GM10248 (cell line): Measurements from ENCODE around the gene GRID1.

Experiments
- CTCF ChIA-PET: fragments of 300-600 bp; sonication (Branson Sonifier 250); formaldehyde crosslinking; extraction: SDS; loops from one replicate; lab custom pipeline; 2021; ENCODE audit warnings: antibody characterized with exemption; lab: Yijun Ruan, JAX
- POLR2A ChIA-PET: fragments of 350-650 bp; sonication (Branson Sonifier 250); formaldehyde crosslinking; extraction: SDS; loops from one replicate; lab custom pipeline; 2020; ENCODE audit warnings: antibody characterized with exemption; lab: Yijun Ruan, JAX
- DNase-seq: peaks from one replicate; pipeline ENCODE4 v3.0.0; 2012; ENCODE audit errors: extremely low spot score
- TF ChIP-seq, protein P1 (sequence below): IDR thresholded peaks from 2 replicates; pipeline ENCODE4 v1.5.1; 2012; ENCODE audit warnings: mild to moderate bottlenecking, low read depth; ENCODE audit errors: extremely low read depth, missing control alignments, control extremely low read depth

GRID1 gene

GRCh38 chr10:86254526-86255174 is 111.9 kb downstream of the GRID1 start:
- DNase-seq: no peak
- TF ChIP-seq, protein P1, sequence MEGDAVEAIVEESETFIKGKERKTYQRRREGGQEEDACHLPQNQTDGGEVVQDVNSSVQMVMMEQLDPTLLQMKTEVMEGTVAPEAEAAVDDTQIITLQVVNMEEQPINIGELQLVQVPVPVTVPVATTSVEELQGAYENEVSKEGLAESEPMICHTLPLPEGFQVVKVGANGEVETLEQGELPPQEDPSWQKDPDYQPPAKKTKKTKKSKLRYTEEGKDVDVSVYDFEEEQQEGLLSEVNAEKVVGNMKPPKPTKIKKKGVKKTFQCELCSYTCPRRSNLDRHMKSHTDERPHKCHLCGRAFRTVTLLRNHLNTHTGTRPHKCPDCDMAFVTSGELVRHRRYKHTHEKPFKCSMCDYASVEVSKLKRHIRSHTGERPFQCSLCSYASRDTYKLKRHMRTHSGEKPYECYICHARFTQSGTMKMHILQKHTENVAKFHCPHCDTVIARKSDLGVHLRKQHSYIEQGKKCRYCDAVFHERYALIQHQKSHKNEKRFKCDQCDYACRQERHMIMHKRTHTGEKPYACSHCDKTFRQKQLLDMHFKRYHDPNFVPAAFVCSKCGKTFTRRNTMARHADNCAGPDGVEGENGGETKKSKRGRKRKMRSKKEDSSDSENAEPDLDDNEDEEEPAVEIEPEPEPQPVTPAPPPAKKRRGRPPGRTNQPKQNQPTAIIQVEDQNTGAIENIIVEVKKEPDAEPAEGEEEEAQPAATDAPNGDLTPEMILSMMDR: no peak
- POLR2A ChIA-PET: no interaction called here
- CTCF ChIA-PET: interaction anchor here (1.2 kb wide), 1 partner anchor 154 kb away, joined by 3 read pairs; no protein-coding TSS in a partner anchor

GRCh38 chr10:86254081-86254480 is 112.5 kb downstream of the GRID1 start:
- POLR2A ChIA-PET: no interaction called here
- CTCF ChIA-PET: interaction anchor here (1.2 kb wide), 2 partner anchors 11 to 153 kb away, joined by 3 read pairs; no protein-coding TSS in a partner anchor

DNA sequence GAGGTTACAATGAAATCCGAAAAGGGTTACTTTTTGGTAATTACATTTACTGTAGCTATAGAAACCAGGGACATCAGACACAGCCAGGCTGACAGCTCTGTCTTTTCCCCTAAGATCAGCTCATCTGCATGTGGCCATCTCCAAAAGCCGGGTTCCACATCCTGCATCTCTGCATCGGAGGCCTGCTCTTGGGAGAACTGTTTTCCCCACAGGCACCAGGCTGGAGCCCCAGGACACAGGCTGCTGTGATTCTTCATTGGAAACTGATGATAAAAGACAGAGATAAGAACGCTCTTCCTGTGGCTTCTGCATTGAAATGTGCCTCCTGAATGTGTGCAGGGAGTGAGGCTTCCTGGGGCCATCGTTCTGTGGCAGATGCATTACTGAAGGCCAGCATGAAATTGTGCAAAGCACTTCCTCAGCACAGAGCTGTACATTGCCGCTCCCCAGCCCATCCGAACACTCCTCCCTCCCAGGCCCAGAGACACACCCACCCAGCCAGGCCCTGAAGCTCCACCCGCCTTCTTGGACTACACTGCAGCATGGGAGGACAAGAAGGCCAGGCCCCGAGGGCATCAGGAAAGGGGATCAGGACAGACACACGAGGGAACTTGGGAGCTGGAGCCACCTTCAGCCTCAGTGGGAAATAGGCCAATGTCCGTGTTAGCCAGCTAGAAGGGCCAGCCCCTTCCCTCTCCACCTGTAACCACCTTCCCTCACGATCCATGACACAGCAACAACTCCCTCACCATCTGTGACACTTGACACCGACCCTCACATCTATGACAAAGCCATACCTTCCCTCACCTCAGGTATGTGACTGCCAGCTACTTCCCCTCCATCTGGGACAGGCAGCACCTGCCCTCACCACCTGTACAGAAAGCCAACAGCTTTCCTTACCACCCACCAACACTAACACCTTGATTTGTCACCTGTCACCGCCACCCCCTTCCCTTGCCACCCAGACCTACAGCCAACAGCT is 113.2 kb downstream of the GRID1 start:
- no peak for DNase-seq
- TF ChIP-seq, protein P1: no peak

More at GRCh38 chr10:86254081-86254480, 112.5 kb downstream of the GRID1 start:
- TF ChIP-seq, protein P1: no peak
- no peak for DNase-seq

DNA sequence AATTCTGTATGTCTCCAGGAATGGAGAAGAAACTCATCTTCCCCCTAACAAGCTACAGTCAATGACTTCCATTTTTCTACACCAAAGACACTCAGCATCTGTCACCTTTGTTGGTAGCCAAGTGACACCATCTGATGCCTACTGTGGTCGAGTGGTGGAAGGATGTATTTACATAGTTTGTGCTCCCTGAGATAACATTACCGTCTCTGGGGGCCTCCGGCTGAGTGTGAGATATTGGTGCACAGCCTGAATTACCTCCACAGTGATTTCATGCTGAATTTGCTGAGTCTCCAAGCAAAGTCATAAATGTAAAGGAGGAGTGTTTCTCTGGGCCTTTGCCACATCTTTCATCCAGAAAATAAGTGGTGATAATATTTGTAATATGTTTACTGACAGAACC is 114.0 kb downstream of the GRID1 start:
- CTCF ChIA-PET: no interaction called here
- TF ChIP-seq, protein P1: no peak
- POLR2A ChIA-PET: no interaction called here
- no peak for DNase-seq

More for the DNA sequence above, 113.2 kb downstream of the GRID1 start:
- POLR2A ChIA-PET: no interaction called here
- CTCF ChIA-PET: interaction anchor here (1.2 kb wide), 2 partner anchors 11 to 153 kb away, joined by 3 read pairs; no protein-coding TSS in a partner anchor

DNA sequence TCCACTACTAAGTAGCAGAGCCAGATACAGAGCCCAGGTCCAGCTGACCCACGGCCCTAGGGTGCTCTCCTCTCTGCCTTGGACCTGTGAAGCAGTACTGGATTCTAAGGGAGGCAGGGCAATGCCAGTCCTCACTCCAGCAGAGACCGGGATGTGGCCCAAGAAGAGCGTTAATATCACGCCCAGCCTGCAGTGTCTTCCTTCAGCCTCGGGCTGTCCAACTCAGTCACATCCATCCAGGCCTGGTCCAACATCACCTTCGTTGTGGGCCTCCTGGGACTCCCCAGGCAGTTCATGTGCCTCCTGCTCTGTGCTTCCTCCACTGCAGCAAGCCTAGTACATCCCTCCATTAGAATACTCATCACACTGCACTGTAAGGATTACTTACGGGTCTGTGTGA is 114.5 kb downstream of the GRID1 start:
- TF ChIP-seq, protein P1: no peak
- POLR2A ChIA-PET: no interaction called here
- no peak for DNase-seq
- CTCF ChIA-PET: interaction anchor here (1.2 kb wide), 1 partner anchor 8 kb away, joined by 5 read pairs; no protein-coding TSS in a partner anchor

DNA sequence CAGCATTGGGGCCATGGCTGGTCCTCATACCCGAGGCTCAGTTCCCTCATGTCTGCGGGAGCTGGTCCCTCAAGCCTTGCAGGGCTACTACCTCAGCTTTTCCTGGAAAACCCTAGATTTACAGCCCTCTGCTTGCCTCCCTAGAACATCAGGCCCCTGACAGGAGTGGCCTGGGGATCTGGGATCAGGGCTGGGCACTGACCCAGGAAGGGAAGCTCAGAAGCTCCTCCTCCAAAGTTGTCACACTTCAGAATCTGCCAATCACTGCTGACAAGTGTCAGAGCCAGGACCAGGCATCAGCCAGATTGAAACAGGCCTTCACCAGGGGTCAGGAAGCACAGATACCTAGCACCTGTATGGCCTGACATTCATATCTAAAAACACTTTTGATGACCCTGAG is 115.2 kb downstream of the GRID1 start:
- TF ChIP-seq, protein P1: no peak
- CTCF ChIA-PET: interaction anchor here (1.2 kb wide), 1 partner anchor 9 kb away, joined by 5 read pairs; no protein-coding TSS in a partner anchor
- POLR2A ChIA-PET: no interaction called here
- DNase-seq: no peak
